HepG2 (cell line): ENCODE measurements around the gene AGER. TPM values are rescaled to one million over a fixed set of nuclear protein-coding genes. Genes with fewer than 3 reads are reported as not detected.

ENCODE experiments used
- CC2D1A ChIP-seq: sonication (generic); formaldehyde crosslinking; IDR thresholded peaks from 2 replicates; pipeline ENCODE4 v1.8.1; 2023; ENCODE audit warnings: mild to moderate bottlenecking, missing genetic modification reagents
- CHD2 ChIP-seq: IDR thresholded peaks from 2 replicates; pipeline ENCODE4 v1.6.1; 2011; ENCODE audit warnings: low read depth, low read length, improper control_type of control experiment
- FLYWCH1 ChIP-seq: sonication (generic); formaldehyde crosslinking; IDR thresholded peaks from 2 replicates; pipeline ENCODE4 v1.8.1; 2023; ENCODE audit warnings: mild to moderate bottlenecking, missing genetic modification reagents
- FOXK2 ChIP-seq: fragments of 450-650 bp; IDR thresholded peaks from 2 replicates; pipeline ENCODE4 v1.6.1; 2016
- GATAD2A ChIP-seq: IDR thresholded peaks from 2 replicates; pipeline ENCODE4 v1.6.1; 2016
- HMG20A ChIP-seq: IDR thresholded peaks from 2 replicates; pipeline ENCODE4 v1.6.1; 2016; ENCODE audit warnings: borderline replicate concordance
- PHB2 ChIP-seq: fragments of 450-650 bp; IDR thresholded peaks from 2 replicates; pipeline ENCODE4 v1.6.1; 2018; ENCODE audit not compliant: partially characterized antibody
- RARA ChIP-seq: IDR thresholded peaks from 2 replicates; pipeline ENCODE4 v1.6.1; 2016; ENCODE audit warnings: missing genetic modification reagents, missing compliant biosample characterization
- RBFOX2 ChIP-seq: fragments of 200-400 bp; formaldehyde crosslinking; IDR thresholded peaks from 2 replicates; pipeline ENCODE4 v1.6.1; 2017; ENCODE audit warnings: low read depth, mild to moderate bottlenecking, low read length
- RNF2 ChIP-seq: fragments of 450-650 bp; conservative IDR thresholded peaks from 2 replicates; pipeline ENCODE4 v1.6.1; 2016; ENCODE audit warnings: low read depth
- STAT5B ChIP-seq: sonication (generic); formaldehyde crosslinking; IDR thresholded peaks from 2 replicates; pipeline ENCODE4 v1.4.0; 2020; ENCODE audit warnings: missing genetic modification reagents
- ZNF331 ChIP-seq: sonication (generic); formaldehyde crosslinking; IDR thresholded peaks from 2 replicates; pipeline ENCODE4 v1.4.0; 2020; ENCODE audit warnings: missing genetic modification reagents
- ZNF83 ChIP-seq: sonication (generic); formaldehyde crosslinking; IDR thresholded peaks from 2 replicates; pipeline ENCODE4 v1.4.0; 2020; ENCODE audit warnings: missing genetic modification reagents, mild to moderate bottlenecking, borderline replicate concordance
- polyA plus RNA-seq, 8 experiments: library from polyadenylated mRNA; depleted of rRNA in 3 of 8; stranded (reverse) in 7 of 8; unstranded in 1 of 8; fragments of >200 nt; fragmentation: Illumina TruSeq in 4 of 8; extraction: Trizol in 4 of 8; gene quantifications; 2 replicates each; pipeline versions ENCODE4 v1.2.1 to v1.2.3, GENCODE V29; 2011 to 2016; ENCODE audit warnings: low read depth in 4 of 8, missing spikeins in 1 of 8, mixed read lengths in 1 of 8; ENCODE audit not compliant: insufficient read depth in 1 of 8
- total RNA-seq, 5 experiments: library from RNA; depleted of rRNA; stranded (reverse); fragments of >200 nt; fragmentation: Illumina TruSeq; extraction: Trizol; gene quantifications; 2 replicates each; pipeline ENCODE4 v1.2.3, GENCODE V29; 2016; ENCODE audit warnings: low read depth in 1 of 5
- TF ChIP-seq, protein P1 (sequence below): sonication (generic); formaldehyde crosslinking; IDR thresholded peaks from 2 replicates; pipeline ENCODE4 v1.4.0; 2020; ENCODE audit warnings: mild to moderate bottlenecking, missing genetic modification reagents
- TF ChIP-seq, protein P2 (sequence below): sonication (generic); formaldehyde crosslinking; IDR thresholded peaks from 2 replicates; pipeline ENCODE4 v1.4.0; 2020; ENCODE audit warnings: mild to moderate bottlenecking, missing genetic modification reagents
- TF ChIP-seq, protein P3 (sequence below): sonication (generic); formaldehyde crosslinking; IDR thresholded peaks from 2 replicates; pipeline ENCODE4 v1.8.0; 2022; ENCODE audit warnings: mild to moderate bottlenecking, missing genetic modification reagents, borderline replicate concordance
- TF ChIP-seq, protein P4 (sequence below): sonication (generic); formaldehyde crosslinking; IDR thresholded peaks from 2 replicates; pipeline ENCODE4 v1.5.1; 2020; ENCODE audit warnings: mild to moderate bottlenecking, moderate library complexity, missing genetic modification reagents
- TF ChIP-seq, protein P5 (sequence below): sonication (generic); formaldehyde crosslinking; IDR thresholded peaks from 2 replicates; pipeline ENCODE4 v1.8.0; 2023; ENCODE audit warnings: mild to moderate bottlenecking, missing genetic modification reagents
- TF ChIP-seq, protein P6 (sequence below): IDR thresholded peaks from 2 replicates; pipeline ENCODE4 v1.6.1; 2016; ENCODE audit warnings: low read depth
- TF ChIP-seq, protein P7 (sequence below): sonication (generic); formaldehyde crosslinking; IDR thresholded peaks from 2 replicates; pipeline ENCODE4 v1.5.0; 2020; ENCODE audit warnings: mild to moderate bottlenecking, missing genetic modification reagents

Gene AGER
- total and polyA plus RNA-seq, 2 of the 13 experiments (the other 11 are each of a cell fraction or from before 2014, with no cell fraction given): 1.9 to 5.1 TPM

DNA sequence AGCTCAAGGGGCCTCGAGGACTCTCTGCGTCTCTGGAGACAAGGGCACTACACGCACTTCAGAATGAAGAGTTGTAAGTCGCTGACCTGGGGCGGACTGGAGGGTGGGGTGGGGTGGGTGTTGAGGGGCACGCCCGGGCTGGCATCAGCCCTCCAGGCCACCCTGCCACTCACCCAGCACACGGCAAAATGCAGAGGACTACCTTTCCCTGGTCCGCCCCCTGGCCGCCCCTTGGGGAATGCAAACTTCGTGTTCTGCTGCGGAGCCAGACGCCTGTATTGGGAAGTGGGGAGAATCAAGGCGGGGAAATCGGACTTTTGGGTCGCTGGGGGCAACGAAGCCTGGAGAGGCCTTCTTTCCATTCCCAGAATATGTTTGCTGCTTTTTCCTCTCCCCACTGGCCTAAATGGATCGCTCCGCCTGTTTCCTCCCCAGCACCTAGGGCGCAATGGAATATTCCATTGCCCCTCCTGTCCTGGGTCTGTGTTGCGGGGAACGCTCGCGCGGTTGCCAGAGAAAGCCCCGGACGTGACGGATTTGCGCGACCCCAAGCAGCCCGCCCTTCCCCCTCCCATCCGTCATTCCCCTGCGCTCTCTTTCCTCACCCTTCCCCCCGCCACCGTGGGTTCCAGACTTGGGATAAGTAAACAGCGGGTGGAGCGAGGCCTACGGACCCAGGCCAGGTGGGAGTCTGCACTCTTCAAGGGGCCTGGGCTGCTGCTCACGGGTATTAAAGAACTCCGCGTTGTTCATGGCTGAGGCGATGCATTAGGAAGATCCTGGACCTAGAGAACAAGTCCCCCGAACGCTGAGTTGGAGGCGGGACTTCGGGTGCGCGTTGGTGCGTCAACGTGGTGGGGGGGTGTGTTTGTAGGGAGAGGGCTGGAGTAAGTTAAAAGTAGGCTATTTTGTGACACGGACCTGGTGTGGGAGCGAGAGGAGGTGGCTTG is 30.2 kb downstream of the AGER start, which contains the start of gene PPT2 (continued):
- TF ChIP-seq, protein P1, sequence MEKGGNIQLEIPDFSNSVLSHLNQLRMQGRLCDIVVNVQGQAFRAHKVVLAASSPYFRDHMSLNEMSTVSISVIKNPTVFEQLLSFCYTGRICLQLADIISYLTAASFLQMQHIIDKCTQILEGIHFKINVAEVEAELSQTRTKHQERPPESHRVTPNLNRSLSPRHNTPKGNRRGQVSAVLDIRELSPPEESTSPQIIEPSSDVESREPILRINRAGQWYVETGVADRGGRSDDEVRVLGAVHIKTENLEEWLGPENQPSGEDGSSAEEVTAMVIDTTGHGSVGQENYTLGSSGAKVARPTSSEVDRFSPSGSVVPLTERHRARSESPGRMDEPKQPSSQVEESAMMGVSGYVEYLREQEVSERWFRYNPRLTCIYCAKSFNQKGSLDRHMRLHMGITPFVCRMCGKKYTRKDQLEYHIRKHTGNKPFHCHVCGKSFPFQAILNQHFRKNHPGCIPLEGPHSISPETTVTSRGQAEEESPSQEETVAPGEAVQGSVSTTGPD (CRISPR knock-in tag): no peak
- TF ChIP-seq FLYWCH1 (CRISPR knock-in tag) (no peak), RARA (peak; percentile 39), STAT5B (CRISPR knock-in tag) (no peak), RBFOX2 (peak; percentile 63), ZNF331 (CRISPR knock-in tag) (peak; percentile 72; the same call in 1 of the 2 replicates), FOXK2 (peak; percentile 94), GATAD2A (CRISPR knock-in tag) (peak; percentile 76), RNF2 (no peak), PHB2 (no peak), CHD2 (peak; percentile 90), ZNF83 (CRISPR knock-in tag) (no peak), HMG20A (CRISPR knock-in tag) (0 out of 2 replicates have a peak, but pooled peaks have one; percentile 23), CC2D1A (no peak; the same call in 1 of the 2 replicates)
- TF ChIP-seq, protein P2, sequence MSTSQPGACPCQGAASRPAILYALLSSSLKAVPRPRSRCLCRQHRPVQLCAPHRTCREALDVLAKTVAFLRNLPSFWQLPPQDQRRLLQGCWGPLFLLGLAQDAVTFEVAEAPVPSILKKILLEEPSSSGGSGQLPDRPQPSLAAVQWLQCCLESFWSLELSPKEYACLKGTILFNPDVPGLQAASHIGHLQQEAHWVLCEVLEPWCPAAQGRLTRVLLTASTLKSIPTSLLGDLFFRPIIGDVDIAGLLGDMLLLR (CRISPR knock-in tag): no peak
- TF ChIP-seq, protein P3, sequence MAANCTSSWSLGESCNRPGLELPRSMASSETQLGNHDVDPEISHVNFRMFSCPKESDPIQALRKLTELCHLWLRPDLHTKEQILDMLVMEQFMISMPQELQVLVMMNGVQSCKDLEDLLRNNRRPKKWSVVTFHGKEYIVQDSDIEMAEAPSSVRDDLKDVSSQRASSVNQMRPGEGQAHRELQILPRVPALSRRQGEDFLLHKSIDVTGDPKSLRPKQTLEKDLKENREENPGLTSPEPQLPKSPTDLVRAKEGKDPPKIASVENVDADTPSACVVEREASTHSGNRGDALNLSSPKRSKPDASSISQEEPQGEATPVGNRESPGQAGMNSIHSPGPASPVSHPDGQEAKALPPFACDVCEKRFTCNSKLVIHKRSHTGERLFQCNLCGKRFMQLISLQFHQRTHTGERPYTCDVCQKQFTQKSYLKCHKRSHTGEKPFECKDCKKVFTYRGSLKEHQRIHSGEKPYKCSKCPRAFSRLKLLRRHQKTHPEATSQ (CRISPR knock-in tag): peak; percentile 31; the same call in 1 of the 2 replicates
- TF ChIP-seq, protein P4, sequence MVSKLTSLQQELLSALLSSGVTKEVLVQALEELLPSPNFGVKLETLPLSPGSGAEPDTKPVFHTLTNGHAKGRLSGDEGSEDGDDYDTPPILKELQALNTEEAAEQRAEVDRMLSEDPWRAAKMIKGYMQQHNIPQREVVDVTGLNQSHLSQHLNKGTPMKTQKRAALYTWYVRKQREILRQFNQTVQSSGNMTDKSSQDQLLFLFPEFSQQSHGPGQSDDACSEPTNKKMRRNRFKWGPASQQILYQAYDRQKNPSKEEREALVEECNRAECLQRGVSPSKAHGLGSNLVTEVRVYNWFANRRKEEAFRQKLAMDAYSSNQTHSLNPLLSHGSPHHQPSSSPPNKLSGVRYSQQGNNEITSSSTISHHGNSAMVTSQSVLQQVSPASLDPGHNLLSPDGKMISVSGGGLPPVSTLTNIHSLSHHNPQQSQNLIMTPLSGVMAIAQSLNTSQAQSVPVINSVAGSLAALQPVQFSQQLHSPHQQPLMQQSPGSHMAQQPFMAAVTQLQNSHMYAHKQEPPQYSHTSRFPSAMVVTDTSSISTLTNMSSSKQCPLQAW (CRISPR knock-in tag): peak; percentile 59
- TF ChIP-seq, protein P5, sequence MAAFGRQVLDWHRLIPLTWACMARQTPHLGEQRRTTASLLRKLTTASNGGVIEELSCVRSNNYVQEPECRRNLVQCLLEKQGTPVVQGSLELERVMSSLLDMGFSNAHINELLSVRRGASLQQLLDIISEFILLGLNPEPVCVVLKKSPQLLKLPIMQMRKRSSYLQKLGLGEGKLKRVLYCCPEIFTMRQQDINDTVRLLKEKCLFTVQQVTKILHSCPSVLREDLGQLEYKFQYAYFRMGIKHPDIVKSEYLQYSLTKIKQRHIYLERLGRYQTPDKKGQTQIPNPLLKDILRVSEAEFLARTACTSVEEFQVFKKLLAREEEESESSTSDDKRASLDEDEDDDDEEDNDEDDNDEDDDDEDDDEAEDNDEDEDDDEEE (CRISPR knock-in tag): 0 out of 2 replicates have a peak, but pooled peaks have one; percentile 12
- TF ChIP-seq, protein P6, sequence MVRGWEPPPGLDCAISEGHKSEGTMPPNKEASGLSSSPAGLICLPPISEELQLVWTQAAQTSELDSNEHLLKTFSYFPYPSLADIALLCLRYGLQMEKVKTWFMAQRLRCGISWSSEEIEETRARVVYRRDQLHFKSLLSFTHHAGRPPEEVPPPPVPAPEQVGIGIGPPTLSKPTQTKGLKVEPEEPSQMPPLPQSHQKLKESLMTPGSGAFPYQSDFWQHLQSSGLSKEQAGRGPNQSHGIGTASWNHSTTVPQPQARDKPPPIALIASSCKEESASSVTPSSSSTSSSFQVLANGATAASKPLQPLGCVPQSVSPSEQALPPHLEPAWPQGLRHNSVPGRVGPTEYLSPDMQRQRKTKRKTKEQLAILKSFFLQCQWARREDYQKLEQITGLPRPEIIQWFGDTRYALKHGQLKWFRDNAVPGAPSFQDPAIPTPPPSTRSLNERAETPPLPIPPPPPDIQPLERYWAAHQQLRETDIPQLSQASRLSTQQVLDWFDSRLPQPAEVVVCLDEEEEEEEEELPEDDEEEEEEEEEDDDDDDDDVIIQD (CRISPR knock-in tag): no peak
- TF ChIP-seq, protein P7, sequence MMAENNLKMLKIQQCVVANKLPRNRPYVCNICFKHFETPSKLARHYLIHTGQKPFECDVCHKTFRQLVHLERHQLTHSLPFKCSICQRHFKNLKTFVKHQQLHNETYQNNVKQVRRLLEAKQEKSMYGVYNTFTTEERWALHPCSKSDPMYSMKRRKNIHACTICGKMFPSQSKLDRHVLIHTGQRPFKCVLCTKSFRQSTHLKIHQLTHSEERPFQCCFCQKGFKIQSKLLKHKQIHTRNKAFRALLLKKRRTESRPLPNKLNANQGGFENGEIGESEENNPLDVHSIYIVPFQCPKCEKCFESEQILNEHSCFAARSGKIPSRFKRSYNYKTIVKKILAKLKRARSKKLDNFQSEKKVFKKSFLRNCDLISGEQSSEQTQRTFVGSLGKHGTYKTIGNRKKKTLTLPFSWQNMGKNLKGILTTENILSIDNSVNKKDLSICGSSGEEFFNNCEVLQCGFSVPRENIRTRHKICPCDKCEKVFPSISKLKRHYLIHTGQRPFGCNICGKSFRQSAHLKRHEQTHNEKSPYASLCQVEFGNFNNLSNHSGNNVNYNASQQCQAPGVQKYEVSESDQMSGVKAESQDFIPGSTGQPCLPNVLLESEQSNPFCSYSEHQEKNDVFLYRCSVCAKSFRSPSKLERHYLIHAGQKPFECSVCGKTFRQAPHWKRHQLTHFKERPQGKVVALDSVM (CRISPR knock-in tag): no peak
